ENCODE measurements around the gene IGFN1.

DNA sequence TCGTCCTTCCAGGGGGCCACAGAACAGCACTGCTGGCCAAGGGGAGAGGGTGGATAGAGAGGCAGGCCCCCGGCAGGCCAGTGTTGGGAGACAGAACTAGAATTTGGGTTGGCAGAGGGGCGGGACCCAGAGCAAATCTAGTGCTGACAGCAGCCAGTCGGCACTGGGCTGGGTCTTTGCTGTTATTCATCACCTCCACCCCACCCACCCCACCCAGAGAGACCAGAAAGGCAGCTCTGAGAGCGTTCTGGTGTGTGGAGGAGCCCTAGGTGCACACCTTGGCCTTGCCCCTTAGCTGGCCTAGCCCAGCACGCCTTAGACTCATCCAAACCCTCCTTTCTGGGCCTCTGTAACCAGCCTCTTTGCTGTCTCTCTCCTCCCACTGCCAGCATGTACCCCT is 86.3 kb downstream of the IGFN1 start:
- TF ChIP-seq, protein P1, sequence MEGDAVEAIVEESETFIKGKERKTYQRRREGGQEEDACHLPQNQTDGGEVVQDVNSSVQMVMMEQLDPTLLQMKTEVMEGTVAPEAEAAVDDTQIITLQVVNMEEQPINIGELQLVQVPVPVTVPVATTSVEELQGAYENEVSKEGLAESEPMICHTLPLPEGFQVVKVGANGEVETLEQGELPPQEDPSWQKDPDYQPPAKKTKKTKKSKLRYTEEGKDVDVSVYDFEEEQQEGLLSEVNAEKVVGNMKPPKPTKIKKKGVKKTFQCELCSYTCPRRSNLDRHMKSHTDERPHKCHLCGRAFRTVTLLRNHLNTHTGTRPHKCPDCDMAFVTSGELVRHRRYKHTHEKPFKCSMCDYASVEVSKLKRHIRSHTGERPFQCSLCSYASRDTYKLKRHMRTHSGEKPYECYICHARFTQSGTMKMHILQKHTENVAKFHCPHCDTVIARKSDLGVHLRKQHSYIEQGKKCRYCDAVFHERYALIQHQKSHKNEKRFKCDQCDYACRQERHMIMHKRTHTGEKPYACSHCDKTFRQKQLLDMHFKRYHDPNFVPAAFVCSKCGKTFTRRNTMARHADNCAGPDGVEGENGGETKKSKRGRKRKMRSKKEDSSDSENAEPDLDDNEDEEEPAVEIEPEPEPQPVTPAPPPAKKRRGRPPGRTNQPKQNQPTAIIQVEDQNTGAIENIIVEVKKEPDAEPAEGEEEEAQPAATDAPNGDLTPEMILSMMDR (IDR thresholded peaks at IDR 0.05): no peak
- no peak for TF ChIP-seq POLR2A (IDR thresholded peaks at IDR 0.05)
